ENCODE measurements around the gene ALK. TPM values are rescaled to one million over a fixed set of nuclear protein-coding genes. Genes with fewer than 3 reads are reported as not detected.

Gene ALK
- total RNA-seq, 2 donors from 2014 or later: 0.16 to 0.26 TPM

DNA sequence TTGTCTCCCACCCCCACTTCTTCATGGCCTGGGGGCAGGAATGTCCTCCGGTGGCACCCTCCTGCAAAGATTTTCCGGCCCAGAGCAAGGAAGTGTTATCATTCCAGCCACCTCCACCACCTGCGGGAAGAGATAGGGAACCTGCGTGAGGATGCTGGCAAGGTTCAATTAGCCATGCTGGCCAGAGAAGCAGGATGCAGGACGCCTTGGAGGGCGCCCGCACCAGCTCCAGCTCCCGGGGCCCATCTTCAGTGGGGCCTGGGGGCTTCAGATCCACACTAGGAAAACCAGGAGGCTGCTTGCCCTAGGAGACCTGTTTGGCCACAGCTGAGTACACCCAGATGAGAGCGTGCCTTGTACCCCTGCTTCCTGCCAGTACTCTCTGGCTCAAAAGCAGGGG, 692.4 kb downstream of the ALK start:
- no peak for DNase-seq (ENCODE audit: low spot score)
- Histone ChIP-seq H3K27ac (no peak overlapping the region), H3K36me3 (no peaks in the 10 kb centered on the region), H3K4me1 (no peaks in the 10 kb centered on the region), H3K4me3 (no peak overlapping the region), H3K27me3 (no peaks in the 10 kb centered on the region), H3K9me3 (no peaks in the 10 kb centered on the region)
- no peak for TF ChIP-seq CTCF (IDR thresholded peaks at IDR 0.05)

DNA sequence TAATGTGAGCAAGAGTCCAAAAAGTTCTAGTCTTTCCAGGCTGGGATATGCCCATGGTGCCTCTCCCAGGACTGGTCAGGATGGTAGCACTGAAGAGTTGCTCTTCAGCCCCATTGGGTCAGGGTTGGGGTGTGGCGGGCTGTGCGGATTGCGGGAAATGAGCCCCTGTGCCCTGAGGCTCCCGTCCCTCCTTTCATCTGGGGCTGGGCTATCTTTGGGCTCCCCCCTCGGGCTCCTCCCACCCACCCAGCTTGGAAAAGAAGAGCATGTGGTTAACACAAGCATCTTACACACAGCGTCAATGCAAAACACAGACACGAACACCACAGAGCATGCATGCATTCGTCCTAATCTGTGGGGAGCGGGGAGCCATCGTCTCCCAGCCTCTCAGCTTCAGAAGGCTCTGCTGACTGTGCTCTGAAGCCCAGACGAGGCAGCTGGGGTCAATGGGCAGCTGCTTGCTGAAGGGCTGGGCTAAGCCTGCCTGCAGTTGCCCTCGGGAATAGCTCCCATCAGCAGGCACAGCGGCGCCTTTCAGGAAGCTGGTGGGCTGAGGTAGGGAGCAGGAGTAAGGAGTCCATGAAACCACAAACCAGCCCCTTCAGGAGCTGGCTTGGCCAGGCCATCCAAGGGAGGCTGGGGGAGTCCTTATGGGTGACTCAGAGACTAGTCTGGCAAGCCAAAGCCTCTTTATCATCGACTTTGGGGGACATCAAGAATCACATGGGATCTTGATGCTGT, 693.3 kb downstream of the ALK start:
- no peak overlapping the region for H3K27ac ChIP-seq
- no peak for TF ChIP-seq CTCF (IDR thresholded peaks at IDR 0.05)
- no peaks in the 10 kb centered on the region for H3K36me3 ChIP-seq
- no peak for DNase-seq (ENCODE audit: low spot score)
- H3K4me3 ChIP-seq: no peak overlapping the region
- no peaks in the 10 kb centered on the region for H3K4me1 ChIP-seq
- H3K27me3 ChIP-seq: no peaks in the 10 kb centered on the region
- H3K9me3 ChIP-seq: no peaks in the 10 kb centered on the region

- no peak for DNase-seq (ENCODE audit: low spot score)
- TF ChIP-seq CTCF (IDR thresholded peaks at IDR 0.05): no peak
These were observed 694.6 kb downstream of the ALK start for GRCh38 chr2:29226808-29227207.

GRCh38 chr2:29226375-29226774, 695.0 kb downstream of the ALK start:
- Histone ChIP-seq H3K36me3 (no peaks in the 10 kb centered on the region), H3K27ac (no peak overlapping the region), H3K4me1 (no peaks in the 10 kb centered on the region), H3K4me3 (no peak overlapping the region), H3K9me3 (no peaks in the 10 kb centered on the region), H3K27me3 (no peaks in the 10 kb centered on the region)
- no peak for TF ChIP-seq CTCF (IDR thresholded peaks at IDR 0.05)
- DNase-seq (ENCODE audit: low spot score): no peak

More at GRCh38 chr2:29226808-29227207, 694.6 kb downstream of the ALK start:
- no peaks in the 10 kb centered on the region for H3K36me3 ChIP-seq
- no peaks in the 10 kb centered on the region for H3K27me3 ChIP-seq
- no peak overlapping the region for H3K4me3 ChIP-seq
- H3K27ac ChIP-seq: no peak overlapping the region
- H3K9me3 ChIP-seq: no peaks in the 10 kb centered on the region
- H3K4me1 ChIP-seq: no peaks in the 10 kb centered on the region

- Histone ChIP-seq H3K4me1 (no peaks in the 10 kb centered on the region), H3K36me3 (no peaks in the 10 kb centered on the region), H3K9me3 (no peaks in the 10 kb centered on the region), H3K4me3 (no peak overlapping the region), H3K27ac (no peak overlapping the region), H3K27me3 (no peaks in the 10 kb centered on the region)
- no peak for DNase-seq (ENCODE audit: low spot score)
- no peak for TF ChIP-seq CTCF (IDR thresholded peaks at IDR 0.05)
These were observed 695.6 kb downstream of the ALK start for GRCh38 chr2:29225814-29226213.

All from right atrium auricular region (tissue), 2 donors.